B cell (primary cell): Measurements from ENCODE around the gene COMMD4. TPM values are rescaled to one million over a fixed set of nuclear protein-coding genes. Genes with fewer than 3 reads are reported as not detected.

Source experiments
- ATAC-seq: fragments of 200-7000 bp; cut with Tn5 transposase; one replicate; pipeline ENCODE4 v1.10.0; 2021; ENCODE audit warnings: low read depth, mild to moderate bottlenecking, moderate number of reproducible peaks, moderate library complexity
- CTCF ChIA-PET: fragments of 350-600 bp; sonication (Branson Sonifier 250); formaldehyde crosslinking; loops from one replicate; lab custom pipeline; 2021; ENCODE audit warnings: antibody characterized with exemption, inconsistent platforms; lab: Charles Lee
- POLR2A ChIA-PET: fragments of 350-600 bp; sonication (Branson Sonifier 250); formaldehyde crosslinking; loops from one replicate; lab custom pipeline; 2021; ENCODE audit warnings: antibody characterized with exemption; lab: Charles Lee
- DNase-seq: peaks from one replicate; pipeline ENCODE4 v3.0.0; 2013
- H2AFZ ChIP-seq: 2 replicates; pipeline ENCODE4 v1.6.1; 2012; ENCODE audit warnings: mild to moderate bottlenecking, low read depth, low read length; ENCODE audit not compliant: insufficient read depth, poor library complexity, severe bottlenecking
- H3K27ac ChIP-seq, 2 donors: 1 replicate in 1 of 2; 2 replicates in 1 of 2; pipeline ENCODE4 v1.5.1; 2012 to 2013; ENCODE audit warnings: low read length in 2 of 2, mild to moderate bottlenecking in 2 of 2, moderate library complexity in 1 of 2
- H3K27me3 ChIP-seq, 4 experiments: fragments of 200-600 bp in 1 of 4; sonication (generic) in 1 of 4; replicated peaks in 1 of 4; 1 replicate in 2 of 4; 2 replicates in 2 of 4; pipeline versions ENCODE4 v1.6.1 to v1.7.0; 2013 to 2016; ENCODE audit warnings: low read length in 3 of 4, mild to moderate bottlenecking in 2 of 4, mixed read lengths in 1 of 4, moderate library complexity in 1 of 4; ENCODE audit not compliant: insufficient read depth in 4 of 4, control insufficient read depth in 3 of 4; ENCODE audit errors: control extremely low read depth in 1 of 4
- H3K36me3 ChIP-seq, 2 experiments: replicated peaks in 1 of 2; 1 replicate in 1 of 2; 2 replicates in 1 of 2; pipeline versions ENCODE4 v1.6.1 to v1.7.1; 2013; ENCODE audit warnings: low read length in 1 of 2; ENCODE audit not compliant: insufficient read depth in 2 of 2, control insufficient read depth in 1 of 2; ENCODE audit errors: control extremely low read depth in 1 of 2, extremely low read depth in 1 of 2
- H3K4me1 ChIP-seq, 2 donors: fragments of 200-600 bp in 1 of 2; sonication (generic) in 1 of 2; 1 replicate in 1 of 2; 2 replicates in 1 of 2; pipeline versions ENCODE4 v1.5.1 to v1.6.1; 2013 to 2017; ENCODE audit warnings: low read length in 2 of 2; ENCODE audit not compliant: control insufficient read depth in 2 of 2, insufficient read depth in 2 of 2
- H3K4me2 ChIP-seq: replicated peaks from 2 replicates; pipeline ENCODE3; 2012; ENCODE audit warnings: mild to moderate bottlenecking, low read depth, low read length; ENCODE audit not compliant: poor library complexity, severe bottlenecking
- H3K4me3 ChIP-seq, 5 experiments: fragments of 200-600 bp in 1 of 5; sonication (generic) in 1 of 5; 1 replicate in 3 of 5; 2 replicates in 2 of 5; pipeline versions ENCODE4 v1.5.1 to v1.7.0; 2011 to 2016; ENCODE audit warnings: low read length in 4 of 5, mild to moderate bottlenecking in 4 of 5, low read depth in 2 of 5, control low read depth in 1 of 5, moderate library complexity in 1 of 5; ENCODE audit not compliant: insufficient read depth in 1 of 5; ENCODE audit errors: control extremely low read depth in 1 of 5, extremely low read depth in 1 of 5
- H3K79me2 ChIP-seq: fragments of 200-600 bp; sonication (generic); one replicate; pipeline ENCODE4 v1.6.0; 2016; ENCODE audit warnings: low read length; ENCODE audit not compliant: control insufficient read depth, insufficient read depth
- H3K9ac ChIP-seq: fragments of 200-600 bp; sonication (generic); 2 replicates; pipeline ENCODE4 v1.6.1; 2017; ENCODE audit warnings: mild to moderate bottlenecking, low read length, moderate library complexity
- H3K9me3 ChIP-seq, 3 donors: one replicate each; pipeline versions ENCODE4 v1.6.1 to v1.7.1; 2013; ENCODE audit warnings: low read length in 2 of 3; ENCODE audit not compliant: control insufficient read depth in 2 of 3, insufficient read depth in 1 of 3; ENCODE audit errors: control extremely low read depth in 1 of 3
- H4K20me1 ChIP-seq: 2 replicates; pipeline ENCODE4 v1.6.0; 2012; ENCODE audit warnings: mild to moderate bottlenecking, low read length; ENCODE audit not compliant: insufficient read depth, control insufficient read depth, poor library complexity, severe bottlenecking
- H3K27ac Mint-ChIP-seq: one replicate; pipeline ENCODE4 v1.8.0; 2021; ENCODE audit warnings: mixed read lengths
- H3K27me3 Mint-ChIP-seq: one replicate; pipeline ENCODE4 v1.8.0; 2021; ENCODE audit warnings: mixed read lengths
- H3K4me1 Mint-ChIP-seq: one replicate; pipeline ENCODE4 v1.8.0; 2021; ENCODE audit warnings: mixed read lengths
- H3K4me3 Mint-ChIP-seq: one replicate; pipeline ENCODE4 v1.8.0; 2021; ENCODE audit warnings: mixed read lengths
- H3K9me3 Mint-ChIP-seq: one replicate; pipeline ENCODE4 v1.8.0; 2022; ENCODE audit warnings: mixed read lengths; ENCODE audit not compliant: insufficient read depth
- EZH2 ChIP-seq: IDR thresholded peaks from 2 replicates; pipeline ENCODE4 v1.6.1; 2012; ENCODE audit warnings: borderline replicate concordance, low read depth, mild to moderate bottlenecking, moderate library complexity, low read length; ENCODE audit not compliant: insufficient read depth, poor library complexity, severe bottlenecking
- whole genome bisulfite sequencing: methylation state at CpG from one replicate; pipeline ENCODE4 v1.1.5; 2013; ENCODE audit warnings: missing lambda C conversion rate; ENCODE audit not compliant: insufficient coverage; 5-methylcytosine and 5-hydroxymethylcytosine counted together
- intact Hi-C: fragments of 100-400 bp; cut with micrococcal nuclease; formaldehyde crosslinking; loops from one replicate; pipeline ENCODE4 v1.10.0; 2022
- polyA plus RNA-seq: library from polyadenylated mRNA; depleted of rRNA; stranded (reverse); fragments of >200 nt; gene quantifications from 2 replicates; pipeline ENCODE4 v1.2.3, GENCODE V29; 2012
- total RNA-seq, 2 donors: library from RNA; stranded (reverse); fragments of 120-200 nt in 1 of 2; gene quantifications; 1 replicate in 1 of 2; 2 replicates in 1 of 2; pipeline versions ENCODE4 v1.2.3 to v1.2.4, GENCODE V29; 2013 to 2022
- TF ChIP-seq, protein P1 (sequence below): fragments of 200-600 bp; IDR thresholded peaks from one replicate; pipeline ENCODE4 v1.8.0; 2022; ENCODE audit warnings: antibody characterized with exemption, mild to moderate bottlenecking

Gene COMMD4
- total and polyA plus RNA-seq, 2 donors (not counting 1 experiment from before 2014, with no cell fraction given) = 57.9 to 63.5 TPM

DNA sequence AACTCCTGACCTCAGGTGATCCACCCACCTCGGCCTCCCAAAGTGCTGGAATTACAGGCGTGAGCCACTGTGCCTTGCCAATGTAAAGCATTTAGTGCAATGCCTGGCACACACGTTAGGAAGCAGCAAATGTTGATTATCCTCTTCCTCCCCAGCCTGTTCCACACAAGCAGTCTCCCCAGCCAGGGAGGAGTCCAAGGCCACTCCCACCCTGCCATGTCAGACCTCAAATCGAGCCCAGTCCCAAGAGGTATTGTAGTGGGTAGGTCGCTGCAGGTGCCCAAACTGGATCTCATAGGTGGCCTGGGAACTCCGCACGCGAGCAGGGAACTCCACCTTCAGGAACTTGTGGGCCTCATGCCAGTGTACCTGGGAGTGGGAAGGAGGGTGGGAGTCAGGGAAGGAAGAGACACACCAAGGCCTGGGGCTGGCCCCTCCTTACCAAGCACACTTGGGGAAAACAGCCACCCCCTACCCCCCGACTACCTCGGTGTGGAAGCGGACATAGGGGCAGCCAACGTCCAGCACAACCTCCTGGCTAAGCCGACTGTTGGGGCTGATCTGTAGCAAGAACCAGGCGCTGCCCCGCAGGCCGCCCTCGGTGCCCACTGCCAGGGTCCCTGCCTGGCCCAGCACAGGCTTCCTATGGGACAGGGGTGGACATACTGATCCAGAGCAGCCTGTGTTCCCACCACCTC lies 22.3 kb downstream of the COMMD4 start:
- intact Hi-C loops = no loop called here
- no peak for ATAC-seq
- ChIA-PET CTCF (interaction anchor here (1.1 kb wide), 1 partner anchor 151 kb away, joined by 3 read pairs; no protein-coding TSS in a partner anchor), POLR2A (no interaction called here)
- Histone ChIP-seq H3K9ac (no peak overlapping the region), H3K27ac (no peak overlapping the region), H3K4me3 (no peak overlapping the region), H3K79me2 (no peaks in the 10 kb centered on the region), H3K4me2 (no peak overlapping the region), H4K20me1 (no peaks in the 10 kb centered on the region), H3K4me1 (no peaks in the 10 kb centered on the region), H3K9me3 (peaks cover 0 to 5% (median 0%) of the 10 kb centered on the region in 3 donors), H2AFZ (no peak overlapping the region), H3K27me3 (no peaks in the 10 kb centered on the region), H3K36me3 (peaks cover 0 to 42% of the 10 kb centered on the region in 2 experiments)
- H3K27me3 Mint-ChIP-seq = no peaks in the 10 kb centered on the region
- H3K4me1 Mint-ChIP-seq = no peaks in the 10 kb centered on the region
- no peak overlapping the region for H3K4me3 Mint-ChIP-seq
- 92% methylated on average over 17 of the region's 17 CpGs for WGBS
- DNase-seq = no peak
- H3K27ac Mint-ChIP-seq = no peak overlapping the region
- H3K9me3 Mint-ChIP-seq = no peaks in the 10 kb centered on the region
- no peak for TF ChIP-seq EZH2
- TF ChIP-seq, protein P1, sequence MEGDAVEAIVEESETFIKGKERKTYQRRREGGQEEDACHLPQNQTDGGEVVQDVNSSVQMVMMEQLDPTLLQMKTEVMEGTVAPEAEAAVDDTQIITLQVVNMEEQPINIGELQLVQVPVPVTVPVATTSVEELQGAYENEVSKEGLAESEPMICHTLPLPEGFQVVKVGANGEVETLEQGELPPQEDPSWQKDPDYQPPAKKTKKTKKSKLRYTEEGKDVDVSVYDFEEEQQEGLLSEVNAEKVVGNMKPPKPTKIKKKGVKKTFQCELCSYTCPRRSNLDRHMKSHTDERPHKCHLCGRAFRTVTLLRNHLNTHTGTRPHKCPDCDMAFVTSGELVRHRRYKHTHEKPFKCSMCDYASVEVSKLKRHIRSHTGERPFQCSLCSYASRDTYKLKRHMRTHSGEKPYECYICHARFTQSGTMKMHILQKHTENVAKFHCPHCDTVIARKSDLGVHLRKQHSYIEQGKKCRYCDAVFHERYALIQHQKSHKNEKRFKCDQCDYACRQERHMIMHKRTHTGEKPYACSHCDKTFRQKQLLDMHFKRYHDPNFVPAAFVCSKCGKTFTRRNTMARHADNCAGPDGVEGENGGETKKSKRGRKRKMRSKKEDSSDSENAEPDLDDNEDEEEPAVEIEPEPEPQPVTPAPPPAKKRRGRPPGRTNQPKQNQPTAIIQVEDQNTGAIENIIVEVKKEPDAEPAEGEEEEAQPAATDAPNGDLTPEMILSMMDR = no peak

DNA sequence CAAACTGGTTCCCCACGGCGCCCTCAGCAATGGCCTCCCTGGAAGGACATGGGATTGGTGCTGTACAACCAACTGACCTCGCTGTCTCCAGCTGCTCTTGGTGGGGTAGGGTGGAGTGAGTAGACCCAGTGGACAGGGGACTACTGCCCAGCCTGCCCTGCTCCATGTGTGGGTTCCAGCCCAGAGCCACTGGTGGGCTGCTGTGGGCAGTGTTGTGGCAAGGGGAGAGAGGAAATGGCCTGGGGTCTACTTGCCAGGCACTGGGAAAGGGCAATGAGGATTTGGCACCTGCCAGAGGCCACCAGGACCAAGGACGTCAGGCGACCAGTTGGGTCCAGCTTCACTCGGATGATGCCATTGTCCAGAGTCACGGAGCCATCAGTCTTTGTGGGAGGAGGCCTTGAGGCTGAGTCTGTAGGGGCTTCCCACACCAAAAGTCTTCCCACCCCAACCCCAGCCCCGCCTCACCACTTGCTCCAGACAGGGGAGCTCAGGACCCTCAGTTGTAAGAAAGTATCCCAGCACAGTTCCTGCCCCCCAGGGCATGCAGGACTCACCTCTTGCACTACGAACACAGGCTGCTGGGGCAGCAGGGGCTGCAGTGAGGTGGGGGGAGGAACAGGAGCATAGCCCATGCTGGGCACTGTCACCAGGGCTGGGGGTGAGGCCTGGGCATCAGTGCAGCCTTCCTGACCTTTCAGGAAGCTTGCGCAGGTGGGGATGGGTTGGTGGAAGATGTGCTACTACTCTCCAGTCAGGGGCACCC lies 23.1 kb downstream of the COMMD4 start:
- H4K20me1 ChIP-seq = no peaks in the 10 kb centered on the region
- H3K79me2 ChIP-seq = no peaks in the 10 kb centered on the region
- no peak overlapping the region for H3K4me2 ChIP-seq
- TF ChIP-seq EZH2 = no peak
- TF ChIP-seq, protein P1 = no peak
- Mint-ChIP-seq H3K27ac (no peak overlapping the region), H3K4me1 (no peaks in the 10 kb centered on the region), H3K27me3 (no peaks in the 10 kb centered on the region), H3K9me3 (no peaks in the 10 kb centered on the region), H3K4me3 (no peak overlapping the region)
- no peak overlapping the region for H3K4me3 ChIP-seq
- no peaks in the 10 kb centered on the region for H3K4me1 ChIP-seq
- ChIA-PET POLR2A (no interaction called here), CTCF (no interaction called here)
- peaks cover 0 to 5% (median 0%) of the 10 kb centered on the region in 3 donors for H3K9me3 ChIP-seq
- intact Hi-C loops = no loop called here
- H3K36me3 ChIP-seq = peaks cover 0 to 43% of the 10 kb centered on the region in 2 experiments
- no peak overlapping the region for H2AFZ ChIP-seq
- no peak for ATAC-seq
- H3K27ac ChIP-seq = no peak overlapping the region
- H3K27me3 ChIP-seq = no peaks in the 10 kb centered on the region
- no peak overlapping the region for H3K9ac ChIP-seq
- 100% methylated on average over 9 of the region's 10 CpGs for WGBS
- DNase-seq = no peak
